HK-2 (cell line): ENCODE data around the gene ZNF649.

Experiments
- DNase-seq: peaks from one replicate; pipeline ENCODE4 v3.0.0-alpha.2; 2018; ENCODE audit not compliant: unreplicated experiment

The ZNF649 gene

DNA sequence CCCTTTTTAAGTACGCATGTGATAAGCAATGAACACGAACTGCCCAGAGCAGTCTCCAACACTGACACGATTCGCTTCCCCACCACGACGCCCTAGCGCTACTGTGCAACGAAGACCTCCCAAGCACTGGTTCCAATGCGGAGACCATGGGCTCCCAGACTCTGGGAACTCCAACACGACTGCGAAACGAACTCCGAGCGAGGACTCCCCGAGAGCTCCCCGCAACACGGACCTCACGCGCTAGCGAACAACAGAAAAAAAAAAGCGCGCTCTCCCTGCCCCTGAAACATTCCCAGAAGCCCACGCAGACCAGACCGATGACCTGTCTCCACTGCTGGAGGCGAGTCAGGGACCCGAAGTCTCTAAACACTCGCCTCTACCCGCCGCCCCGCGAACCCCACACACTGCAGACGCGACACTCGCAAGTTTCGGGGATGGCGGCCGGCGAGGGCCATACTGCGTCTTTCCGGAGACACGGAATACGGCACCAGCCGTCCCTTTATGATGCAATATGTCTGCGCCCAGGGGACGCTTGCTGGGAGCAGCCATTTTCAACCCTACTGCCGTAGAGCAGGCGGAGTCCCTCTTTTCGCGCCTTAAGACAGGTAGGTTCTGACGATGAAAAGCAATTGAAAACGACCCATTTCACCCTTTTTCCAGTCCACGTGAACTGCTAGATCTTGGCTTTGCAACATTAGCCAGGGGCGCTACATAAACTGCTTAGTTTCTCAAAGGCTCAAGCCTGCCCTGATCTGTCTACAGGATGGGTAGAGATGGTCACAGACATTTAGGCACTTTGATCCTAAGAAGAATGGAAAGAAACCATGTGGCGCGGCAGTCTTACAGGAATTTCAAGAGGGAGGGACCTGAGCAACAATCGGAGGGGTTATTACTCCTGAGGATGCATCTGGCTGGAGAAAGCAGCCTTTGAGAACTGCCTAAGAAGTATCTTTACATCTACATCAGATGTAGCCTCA is 17.0 kb downstream of the ZNF649 start, which contains the start of gene ZNF577:
Gene ZNF577 (minus strand): TSS at position 430 of the 977 bp plus-strand sequence. CDS start 7,569 bp downstream, outside the sequence.
- peak; percentile 73 for DNase-seq

DNA sequence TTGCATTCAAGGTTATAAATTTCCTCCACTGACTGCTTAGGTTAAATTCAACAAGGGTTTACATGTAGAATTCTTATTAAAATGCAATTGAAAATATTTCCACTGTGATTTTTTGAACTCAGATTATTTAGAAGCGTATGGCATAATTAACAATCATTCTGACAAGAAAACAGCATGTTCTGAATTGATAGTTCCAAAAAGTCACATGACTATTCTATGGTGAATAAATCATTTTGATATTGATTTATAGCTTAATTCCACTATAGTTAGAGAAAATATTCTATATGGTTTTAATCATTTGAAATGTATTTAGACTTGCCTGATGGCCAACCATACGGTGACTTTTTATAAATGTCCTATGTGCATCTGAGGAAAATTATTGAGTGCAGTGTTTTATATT is 20.1 kb downstream of the ZNF649 start:
- no peak for DNase-seq

DNA sequence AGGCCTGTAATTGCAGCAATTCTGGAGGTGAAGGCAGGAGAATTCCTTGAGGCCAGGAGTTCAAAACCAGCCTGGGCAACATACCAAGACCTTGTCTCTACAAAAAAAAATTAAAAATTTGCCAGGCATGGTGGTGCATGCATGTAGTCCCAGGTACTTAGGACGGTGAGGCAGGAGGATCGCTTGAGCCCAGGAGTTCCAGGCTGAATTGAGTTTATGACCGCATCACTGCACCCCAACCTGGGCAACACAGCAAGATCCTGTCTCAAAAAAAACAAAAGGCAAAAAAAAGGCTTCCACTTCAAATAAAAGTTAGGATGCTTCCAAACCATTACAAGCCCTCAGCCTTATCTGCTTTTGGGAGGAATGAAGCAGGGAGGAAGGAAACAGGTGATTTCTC is 22.3 kb downstream of the ZNF649 start:
- DNase-seq, result no peak

DNA sequence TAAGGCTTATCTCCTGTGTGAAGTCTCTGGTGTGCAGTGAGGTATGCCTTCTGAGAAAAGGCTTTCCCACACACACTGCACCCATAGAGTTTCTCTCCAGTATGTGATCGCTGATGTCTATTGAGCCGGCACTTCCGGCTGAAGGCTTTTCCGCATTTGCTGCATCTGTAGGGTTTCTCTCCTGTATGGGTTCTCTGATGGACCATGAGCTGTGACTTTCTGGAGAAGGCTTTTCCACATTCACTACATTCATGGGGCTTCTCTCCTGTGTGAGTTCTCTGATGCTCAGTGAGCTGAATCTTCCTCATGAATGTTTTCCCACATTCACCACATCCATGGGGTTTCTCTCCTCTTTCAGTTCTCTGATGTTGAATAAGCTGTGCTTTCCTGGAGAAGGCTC is 31.7 kb downstream of the ZNF649 start:
- no peak for DNase-seq

DNA sequence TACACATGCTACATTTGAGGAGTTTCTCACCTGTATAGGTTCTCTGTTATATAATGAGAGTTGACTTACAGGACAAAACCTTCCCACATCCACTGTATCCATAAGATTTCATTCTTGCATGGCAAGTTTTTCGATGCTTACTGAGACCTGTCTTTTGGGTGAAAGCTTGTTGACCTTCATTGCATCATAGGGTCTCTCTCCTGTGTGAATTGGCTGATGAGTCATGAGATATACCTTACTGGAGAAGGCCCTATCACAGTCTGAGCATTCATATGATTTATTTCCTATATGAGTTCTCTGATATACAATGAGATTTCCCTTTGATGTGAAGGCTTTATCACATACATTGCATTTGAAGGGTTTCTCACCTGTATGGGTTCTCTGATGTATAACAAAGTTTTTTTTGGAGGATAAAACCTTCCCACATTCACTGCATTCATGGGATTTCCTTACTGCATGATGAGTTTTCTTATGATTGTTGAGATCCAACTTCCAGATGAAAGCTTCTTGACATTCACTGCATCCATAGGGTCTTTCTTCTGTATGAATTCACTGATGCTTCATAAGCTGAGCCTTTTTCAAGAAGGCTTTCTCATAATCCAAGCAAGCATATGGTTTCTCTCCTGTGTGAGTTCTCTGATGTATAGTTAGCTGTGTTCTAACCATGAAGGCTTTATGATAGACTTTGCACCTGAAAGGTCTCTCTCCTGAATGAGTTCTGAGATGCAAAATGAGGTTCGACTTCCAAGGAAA is 42.8 kb downstream of the ZNF649 start:
- no peak for DNase-seq
